Liver (tissue), 3 donors: Measurements from ENCODE around the gene YARS2.

ENCODE experiments used
- EGR1 ChIP-seq, 2 donors: IDR thresholded peaks; 2 replicates each; pipeline ENCODE4 v1.6.1; 2016 to 2018; ENCODE audit warnings: antibody characterized with exemption in 2 of 2, low read depth in 2 of 2
- FOXA1 ChIP-seq: IDR thresholded peaks from 2 replicates; pipeline ENCODE4 v1.6.1; 2016; ENCODE audit warnings: antibody characterized with exemption
- GABPA ChIP-seq, 2 donors: IDR thresholded peaks in 1 of 2; conservative IDR thresholded peaks in 1 of 2; 2 replicates each; pipeline ENCODE4 v1.6.1; 2016; ENCODE audit warnings: antibody characterized with exemption in 2 of 2, mild to moderate bottlenecking in 1 of 2, moderate library complexity in 1 of 2
- HNF4A ChIP-seq, 2 donors: conservative IDR thresholded peaks; 2 replicates each; pipeline ENCODE4 v1.6.1; 2016; ENCODE audit warnings: antibody characterized with exemption in 2 of 2, mild to moderate bottlenecking in 2 of 2
- HNF4G ChIP-seq: IDR thresholded peaks from 2 replicates; pipeline ENCODE4 v1.6.1; 2016; ENCODE audit warnings: antibody characterized with exemption
- JUND ChIP-seq, 2 donors: IDR thresholded peaks; 2 replicates each; pipeline ENCODE4 v1.6.1; 2016; ENCODE audit warnings: antibody characterized with exemption in 2 of 2
- RAD21 ChIP-seq, 2 donors: IDR thresholded peaks; 2 replicates each; pipeline ENCODE4 v1.6.1; 2016; ENCODE audit warnings: antibody characterized with exemption in 2 of 2, mild to moderate bottlenecking in 2 of 2
- TAF1 ChIP-seq: conservative IDR thresholded peaks from 2 replicates; pipeline ENCODE4 v1.6.1; 2016; ENCODE audit warnings: antibody characterized with exemption, mild to moderate bottlenecking
- YY1 ChIP-seq: IDR thresholded peaks from 2 replicates; pipeline ENCODE4 v1.6.1; 2016; ENCODE audit warnings: antibody characterized with exemption, mild to moderate bottlenecking
- TF ChIP-seq, protein P1 (sequence below): fragments of 150-350 bp; IDR thresholded peaks from 2 replicates; pipeline ENCODE4 v1.5.1; 2017; ENCODE audit warnings: improper control_type of control experiment, low read depth, low read length; ENCODE audit not compliant: missing input control
- TF ChIP-seq, protein P2 (sequence below): IDR thresholded peaks from 2 replicates; pipeline ENCODE4 v1.6.1; 2016; ENCODE audit warnings: antibody characterized with exemption
- TF ChIP-seq, protein P3 (sequence below): IDR thresholded peaks from 2 replicates; pipeline ENCODE4 v1.6.1; 2016; ENCODE audit warnings: antibody characterized with exemption, mild to moderate bottlenecking
- TF ChIP-seq, protein P4 (sequence below): IDR thresholded peaks from 2 replicates; pipeline ENCODE4 v1.6.1; 2016; ENCODE audit warnings: antibody characterized with exemption
- TF ChIP-seq, protein P5 (sequence below): IDR thresholded peaks from 2 replicates; pipeline ENCODE4 v1.6.1; 2016; ENCODE audit warnings: antibody characterized with exemption
- donor health status: healthy.
- donor health status: healthy.

DNA sequence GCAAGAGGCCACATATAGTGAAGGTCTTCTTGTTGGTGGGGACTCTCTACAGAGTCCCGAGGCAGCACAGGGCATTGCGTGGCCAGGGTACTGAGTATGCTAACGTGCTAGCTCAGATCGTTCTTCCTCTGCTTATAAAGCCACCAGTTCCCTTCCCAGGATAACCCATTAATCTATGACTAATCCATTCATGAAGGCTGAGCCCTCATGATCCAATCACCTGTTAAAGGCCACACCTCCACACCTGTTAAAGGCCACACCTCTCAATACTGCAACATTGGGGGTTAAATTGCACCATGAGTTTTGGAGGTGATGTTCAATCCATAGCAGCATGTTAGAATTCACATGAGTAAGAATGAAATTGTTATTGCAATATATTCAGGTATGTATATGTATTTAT is 12.8 kb upstream of the YARS2 start:
- TF ChIP-seq, protein P1, sequence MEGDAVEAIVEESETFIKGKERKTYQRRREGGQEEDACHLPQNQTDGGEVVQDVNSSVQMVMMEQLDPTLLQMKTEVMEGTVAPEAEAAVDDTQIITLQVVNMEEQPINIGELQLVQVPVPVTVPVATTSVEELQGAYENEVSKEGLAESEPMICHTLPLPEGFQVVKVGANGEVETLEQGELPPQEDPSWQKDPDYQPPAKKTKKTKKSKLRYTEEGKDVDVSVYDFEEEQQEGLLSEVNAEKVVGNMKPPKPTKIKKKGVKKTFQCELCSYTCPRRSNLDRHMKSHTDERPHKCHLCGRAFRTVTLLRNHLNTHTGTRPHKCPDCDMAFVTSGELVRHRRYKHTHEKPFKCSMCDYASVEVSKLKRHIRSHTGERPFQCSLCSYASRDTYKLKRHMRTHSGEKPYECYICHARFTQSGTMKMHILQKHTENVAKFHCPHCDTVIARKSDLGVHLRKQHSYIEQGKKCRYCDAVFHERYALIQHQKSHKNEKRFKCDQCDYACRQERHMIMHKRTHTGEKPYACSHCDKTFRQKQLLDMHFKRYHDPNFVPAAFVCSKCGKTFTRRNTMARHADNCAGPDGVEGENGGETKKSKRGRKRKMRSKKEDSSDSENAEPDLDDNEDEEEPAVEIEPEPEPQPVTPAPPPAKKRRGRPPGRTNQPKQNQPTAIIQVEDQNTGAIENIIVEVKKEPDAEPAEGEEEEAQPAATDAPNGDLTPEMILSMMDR, result no peak
- no peak for TF ChIP-seq TAF1
- TF ChIP-seq JUND (IDR thresholded peaks at IDR 0.05), result no peak
- TF ChIP-seq EGR1 (IDR thresholded peaks at IDR 0.05; ENCODE audit: low read depth in 2 of 2), result no peak
- TF ChIP-seq, protein P2, sequence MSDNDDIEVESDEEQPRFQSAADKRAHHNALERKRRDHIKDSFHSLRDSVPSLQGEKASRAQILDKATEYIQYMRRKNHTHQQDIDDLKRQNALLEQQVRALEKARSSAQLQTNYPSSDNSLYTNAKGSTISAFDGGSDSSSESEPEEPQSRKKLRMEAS, result no peak
- TF ChIP-seq, protein P3, sequence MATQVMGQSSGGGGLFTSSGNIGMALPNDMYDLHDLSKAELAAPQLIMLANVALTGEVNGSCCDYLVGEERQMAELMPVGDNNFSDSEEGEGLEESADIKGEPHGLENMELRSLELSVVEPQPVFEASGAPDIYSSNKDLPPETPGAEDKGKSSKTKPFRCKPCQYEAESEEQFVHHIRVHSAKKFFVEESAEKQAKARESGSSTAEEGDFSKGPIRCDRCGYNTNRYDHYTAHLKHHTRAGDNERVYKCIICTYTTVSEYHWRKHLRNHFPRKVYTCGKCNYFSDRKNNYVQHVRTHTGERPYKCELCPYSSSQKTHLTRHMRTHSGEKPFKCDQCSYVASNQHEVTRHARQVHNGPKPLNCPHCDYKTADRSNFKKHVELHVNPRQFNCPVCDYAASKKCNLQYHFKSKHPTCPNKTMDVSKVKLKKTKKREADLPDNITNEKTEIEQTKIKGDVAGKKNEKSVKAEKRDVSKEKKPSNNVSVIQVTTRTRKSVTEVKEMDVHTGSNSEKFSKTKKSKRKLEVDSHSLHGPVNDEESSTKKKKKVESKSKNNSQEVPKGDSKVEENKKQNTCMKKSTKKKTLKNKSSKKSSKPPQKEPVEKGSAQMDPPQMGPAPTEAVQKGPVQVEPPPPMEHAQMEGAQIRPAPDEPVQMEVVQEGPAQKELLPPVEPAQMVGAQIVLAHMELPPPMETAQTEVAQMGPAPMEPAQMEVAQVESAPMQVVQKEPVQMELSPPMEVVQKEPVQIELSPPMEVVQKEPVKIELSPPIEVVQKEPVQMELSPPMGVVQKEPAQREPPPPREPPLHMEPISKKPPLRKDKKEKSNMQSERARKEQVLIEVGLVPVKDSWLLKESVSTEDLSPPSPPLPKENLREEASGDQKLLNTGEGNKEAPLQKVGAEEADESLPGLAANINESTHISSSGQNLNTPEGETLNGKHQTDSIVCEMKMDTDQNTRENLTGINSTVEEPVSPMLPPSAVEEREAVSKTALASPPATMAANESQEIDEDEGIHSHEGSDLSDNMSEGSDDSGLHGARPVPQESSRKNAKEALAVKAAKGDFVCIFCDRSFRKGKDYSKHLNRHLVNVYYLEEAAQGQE, result no peak
- TF ChIP-seq FOXA1, result no peak
- TF ChIP-seq HNF4G, result no peak
- TF ChIP-seq, protein P4, sequence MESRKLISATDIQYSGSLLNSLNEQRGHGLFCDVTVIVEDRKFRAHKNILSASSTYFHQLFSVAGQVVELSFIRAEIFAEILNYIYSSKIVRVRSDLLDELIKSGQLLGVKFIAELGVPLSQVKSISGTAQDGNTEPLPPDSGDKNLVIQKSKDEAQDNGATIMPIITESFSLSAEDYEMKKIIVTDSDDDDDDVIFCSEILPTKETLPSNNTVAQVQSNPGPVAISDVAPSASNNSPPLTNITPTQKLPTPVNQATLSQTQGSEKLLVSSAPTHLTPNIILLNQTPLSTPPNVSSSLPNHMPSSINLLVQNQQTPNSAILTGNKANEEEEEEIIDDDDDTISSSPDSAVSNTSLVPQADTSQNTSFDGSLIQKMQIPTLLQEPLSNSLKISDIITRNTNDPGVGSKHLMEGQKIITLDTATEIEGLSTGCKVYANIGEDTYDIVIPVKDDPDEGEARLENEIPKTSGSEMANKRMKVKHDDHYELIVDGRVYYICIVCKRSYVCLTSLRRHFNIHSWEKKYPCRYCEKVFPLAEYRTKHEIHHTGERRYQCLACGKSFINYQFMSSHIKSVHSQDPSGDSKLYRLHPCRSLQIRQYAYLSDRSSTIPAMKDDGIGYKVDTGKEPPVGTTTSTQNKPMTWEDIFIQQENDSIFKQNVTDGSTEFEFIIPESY, result no peak
- TF ChIP-seq, protein P5, sequence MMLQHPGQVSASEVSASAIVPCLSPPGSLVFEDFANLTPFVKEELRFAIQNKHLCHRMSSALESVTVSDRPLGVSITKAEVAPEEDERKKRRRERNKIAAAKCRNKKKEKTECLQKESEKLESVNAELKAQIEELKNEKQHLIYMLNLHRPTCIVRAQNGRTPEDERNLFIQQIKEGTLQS, result no peak
- TF ChIP-seq GABPA (IDR thresholded peaks at IDR 0.05 in 1 of 2, conservative IDR thresholded peaks at IDR 0.05 in 1 of 2), result no peak
- TF ChIP-seq RAD21 (IDR thresholded peaks at IDR 0.05), result no peak
- TF ChIP-seq YY1, result no peak
- no peak for TF ChIP-seq HNF4A (conservative IDR thresholded peaks at IDR 0.05)
